Gastroesophageal sphincter (tissue), 4 donors: ENCODE results near the gene SERTAD2. TPM values are rescaled to one million over a fixed set of nuclear protein-coding genes. Genes with fewer than 3 reads are reported as not detected.

Source experiments
- ATAC-seq: fragments of 150-250 bp; one replicate; pipeline ENCODE4 v1.9.1; 2016; ENCODE audit warnings: mild to moderate bottlenecking, moderate library complexity
- H3K27ac ChIP-seq, 4 donors: fragments of 200-600 bp; sonication (generic) in 3 of 4; 1 replicate in 3 of 4; 2 replicates in 1 of 4; pipeline ENCODE4 v1.5.1; 2016 to 2019
- H3K27me3 ChIP-seq: fragments of 200-600 bp; sonication (generic); one replicate; pipeline ENCODE4 v1.5.1; 2019
- H3K36me3 ChIP-seq, 2 donors: fragments of 200-600 bp; sonication (generic); one replicate each; pipeline ENCODE4 v1.5.1; 2019; ENCODE audit warnings: control low read depth in 1 of 2
- H3K4me1 ChIP-seq, 3 donors: fragments of 200-600 bp; sonication (generic); 1 replicate in 2 of 3; 2 replicates in 1 of 3; pipeline ENCODE4 v1.5.1; 2016 to 2019; ENCODE audit warnings: control low read depth in 2 of 3
- H3K4me3 ChIP-seq, 2 donors: fragments of 200-600 bp; sonication (generic); one replicate each; pipeline ENCODE4 v1.5.1; 2019; ENCODE audit warnings: mild to moderate bottlenecking in 1 of 2, moderate library complexity in 1 of 2
- H3K9me3 ChIP-seq, 3 donors: fragments of 200-600 bp; sonication (generic); one replicate each; pipeline ENCODE4 v1.5.1; 2017 to 2019; ENCODE audit warnings: control low read depth in 2 of 3
- EP300 ChIP-seq: sonication (generic); formaldehyde crosslinking; IDR thresholded peaks from one replicate; pipeline ENCODE4 v1.6.1; 2017; ENCODE audit warnings: antibody characterized with exemption, mild to moderate bottlenecking
- POLR2A ChIP-seq, 2 donors: fragments of 450-650 bp; IDR thresholded peaks; one replicate each; pipeline ENCODE4 v1.6.1; 2017; ENCODE audit warnings: antibody characterized with exemption in 2 of 2, mild to moderate bottlenecking in 2 of 2, moderate library complexity in 1 of 2
- POLR2AphosphoS5 ChIP-seq: sonication (generic); formaldehyde crosslinking; IDR thresholded peaks from one replicate; pipeline ENCODE4 v1.6.1; 2017; ENCODE audit warnings: antibody characterized with exemption
- WGBS, 2 donors: methylation state at CpG; one replicate each; pipeline ENCODE4 v1.1.5; 2018; ENCODE audit warnings: low coverage in 1 of 2; 5-methylcytosine and 5-hydroxymethylcytosine counted together
- total RNA-seq, 4 donors: library from RNA; depleted of rRNA; stranded (reverse); fragments of >200 nt; gene quantifications; one replicate each; pipeline ENCODE4 v1.1.0, GENCODE V29; 2016
- TF ChIP-seq, protein P1 (sequence below), 4 experiments: fragments of 200-600 bp in 2 of 4; fragments of 450-650 bp in 2 of 4; sonication (generic) in 1 of 4; IDR thresholded peaks; one replicate each; pipeline ENCODE4 v1.5.1; 2017 to 2019; ENCODE audit warnings: antibody characterized with exemption in 4 of 4, mild to moderate bottlenecking in 2 of 4, moderate library complexity in 2 of 4

The SERTAD2 gene
- total RNA-seq, 4 donors from 2014 or later: 13.9 to 18.5 (median 15.6) TPM

DNA sequence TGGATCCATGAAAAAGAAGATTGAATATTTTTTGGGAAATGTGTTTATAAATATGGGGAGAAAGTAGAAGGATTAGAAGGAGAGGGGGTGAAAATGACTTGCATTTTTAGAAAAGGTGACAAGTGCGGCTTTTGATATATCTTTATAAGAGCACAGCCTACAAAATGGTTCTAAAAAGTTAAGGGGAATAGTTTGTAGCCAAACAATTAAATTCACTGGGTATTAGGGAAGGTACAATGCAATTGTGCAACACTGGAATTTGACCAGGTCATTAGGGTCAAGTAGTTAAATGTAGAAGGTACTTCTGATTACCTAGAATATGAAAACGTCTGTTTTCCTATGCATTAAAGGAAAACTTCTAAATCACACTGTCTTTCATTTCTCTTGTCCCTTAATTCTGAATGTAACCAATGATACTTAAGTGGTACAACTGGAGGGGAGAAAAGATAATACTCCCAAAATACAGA is 44.5 kb upstream of the SERTAD2 start:
- Histone ChIP-seq H3K4me3 (no peak overlapping the region), H3K36me3 (no peaks in the 10 kb centered on the region), H3K27me3 (no peaks in the 10 kb centered on the region), H3K9me3 (no peaks in the 10 kb centered on the region), H3K4me1 (peaks cover 0 to 10% (median 0%) of the 10 kb centered on the region in 3 donors), H3K27ac (no peak overlapping the region)
- WGBS, 2 donors: 75 to 79% methylated on average over 2 of the region's 2 CpGs
- TF ChIP-seq POLR2A (IDR thresholded peaks at IDR 0.05) (no peak), EP300 (no peak), POLR2AphosphoS5 (no peak)
- TF ChIP-seq, protein P1, sequence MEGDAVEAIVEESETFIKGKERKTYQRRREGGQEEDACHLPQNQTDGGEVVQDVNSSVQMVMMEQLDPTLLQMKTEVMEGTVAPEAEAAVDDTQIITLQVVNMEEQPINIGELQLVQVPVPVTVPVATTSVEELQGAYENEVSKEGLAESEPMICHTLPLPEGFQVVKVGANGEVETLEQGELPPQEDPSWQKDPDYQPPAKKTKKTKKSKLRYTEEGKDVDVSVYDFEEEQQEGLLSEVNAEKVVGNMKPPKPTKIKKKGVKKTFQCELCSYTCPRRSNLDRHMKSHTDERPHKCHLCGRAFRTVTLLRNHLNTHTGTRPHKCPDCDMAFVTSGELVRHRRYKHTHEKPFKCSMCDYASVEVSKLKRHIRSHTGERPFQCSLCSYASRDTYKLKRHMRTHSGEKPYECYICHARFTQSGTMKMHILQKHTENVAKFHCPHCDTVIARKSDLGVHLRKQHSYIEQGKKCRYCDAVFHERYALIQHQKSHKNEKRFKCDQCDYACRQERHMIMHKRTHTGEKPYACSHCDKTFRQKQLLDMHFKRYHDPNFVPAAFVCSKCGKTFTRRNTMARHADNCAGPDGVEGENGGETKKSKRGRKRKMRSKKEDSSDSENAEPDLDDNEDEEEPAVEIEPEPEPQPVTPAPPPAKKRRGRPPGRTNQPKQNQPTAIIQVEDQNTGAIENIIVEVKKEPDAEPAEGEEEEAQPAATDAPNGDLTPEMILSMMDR (IDR thresholded peaks at IDR 0.05): no peak
- no peak for ATAC-seq

DNA sequence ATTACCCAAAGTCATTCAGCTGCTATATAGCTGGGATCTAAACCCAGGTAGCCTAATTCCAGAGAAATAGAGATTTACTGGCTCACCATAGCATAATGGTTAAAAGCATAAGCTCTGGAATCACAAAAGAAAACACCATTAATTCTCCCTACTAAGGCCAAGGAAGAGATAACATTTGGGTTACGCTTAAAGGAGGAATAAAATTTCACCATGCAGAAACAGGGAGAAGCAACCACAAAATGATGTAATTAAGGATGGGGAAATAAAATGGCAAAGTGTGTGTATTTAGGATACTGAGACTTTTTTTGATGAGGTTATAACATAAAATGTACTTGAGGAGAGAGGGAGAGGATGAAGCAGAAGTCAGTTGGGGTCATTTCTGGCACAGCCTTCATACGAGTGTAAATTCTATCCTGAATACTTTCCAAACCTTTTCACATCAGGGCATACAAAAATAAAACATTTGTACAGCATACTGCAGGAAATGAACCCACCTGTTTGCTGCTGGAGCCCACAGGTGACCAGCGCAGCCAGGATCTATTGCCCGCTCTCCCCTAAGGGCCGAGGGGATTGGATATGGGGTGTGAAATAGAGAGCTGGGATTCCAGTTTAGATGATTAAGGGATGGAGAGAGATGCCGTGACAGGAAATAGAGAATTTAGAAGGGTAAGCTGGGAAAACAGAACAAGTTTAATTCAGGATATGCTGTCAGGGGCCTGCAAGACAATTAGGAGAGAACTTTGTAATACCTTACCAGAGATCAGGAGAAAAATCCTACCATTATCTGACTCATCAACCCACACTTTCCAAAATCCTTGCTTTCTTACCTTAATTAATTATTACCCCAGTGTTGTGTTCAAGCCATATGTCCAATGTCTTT is 43.8 kb upstream of the SERTAD2 start:
- TF ChIP-seq, protein P1 (IDR thresholded peaks at IDR 0.05): no peak
- TF ChIP-seq POLR2A (IDR thresholded peaks at IDR 0.05) (no peak), EP300 (no peak), POLR2AphosphoS5 (no peak)
- Histone ChIP-seq H3K36me3 (no peaks in the 10 kb centered on the region), H3K4me1 (peaks cover 0 to 10% (median 0%) of the 10 kb centered on the region in 3 donors), H3K4me3 (no peak overlapping the region), H3K9me3 (no peaks in the 10 kb centered on the region), H3K27ac (no peak overlapping the region), H3K27me3 (no peaks in the 10 kb centered on the region)
- no peak for ATAC-seq
- WGBS, 2 donors: 86 to 92% methylated on average over 3 to 6 of the region's 6 CpGs

DNA sequence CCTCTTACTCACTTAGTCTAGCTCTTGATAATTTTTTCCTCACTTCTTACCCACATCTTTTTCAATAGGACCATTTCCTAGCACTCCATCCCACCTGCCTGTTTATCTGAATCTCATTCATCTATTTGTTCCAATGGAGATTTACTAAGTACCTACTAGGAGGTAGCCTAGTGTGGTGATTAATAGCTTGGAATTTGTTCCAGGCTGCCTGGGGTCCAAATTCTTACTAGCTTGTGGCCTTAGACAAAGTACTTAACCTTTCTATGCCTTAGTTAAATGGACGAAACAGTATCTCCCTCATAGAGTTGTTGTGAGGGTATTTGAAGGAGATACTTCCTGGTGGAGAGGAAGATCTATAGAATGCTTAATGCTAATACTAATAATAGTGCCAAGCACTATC is 42.9 kb upstream of the SERTAD2 start:
- WGBS, 2 donors: 89 to 100% methylated on average over 1 of the region's 1 CpG

DNA sequence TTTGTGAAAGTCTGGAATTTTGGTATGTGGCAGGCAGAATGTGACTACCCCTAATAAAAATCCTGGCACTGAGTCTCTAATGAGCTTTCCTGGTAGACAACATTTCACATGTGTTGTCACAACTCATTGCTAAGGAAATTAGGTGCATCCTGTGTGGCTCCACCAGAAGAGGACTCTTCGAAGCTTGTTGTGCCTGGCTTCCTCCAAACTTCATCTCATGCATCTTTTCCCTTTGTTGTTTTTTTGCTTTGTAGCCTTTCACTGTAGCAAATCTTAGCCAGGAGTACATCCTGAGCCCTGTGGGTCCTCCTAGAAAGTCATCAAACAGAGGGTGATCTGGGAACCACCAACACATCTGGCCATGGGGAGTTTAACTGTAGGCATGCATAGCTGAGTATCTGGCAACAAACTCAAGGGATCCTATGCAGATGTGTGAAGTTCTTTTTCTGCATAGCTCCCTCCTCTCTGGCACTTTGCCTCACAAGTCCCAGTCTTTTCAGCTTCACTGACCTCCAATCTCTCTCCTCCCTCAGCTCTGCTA is 42.1 kb upstream of the SERTAD2 start:
- ATAC-seq: no peak
- TF ChIP-seq POLR2A (IDR thresholded peaks at IDR 0.05): no peak
- no peak for TF ChIP-seq EP300
- no peak for TF ChIP-seq POLR2AphosphoS5
- TF ChIP-seq, protein P1 (IDR thresholded peaks at IDR 0.05): no peak
- 63 to 100% methylated on average over 1 of the region's 1 CpG for WGBS, 2 donors

More for the DNA sequence above, 42.9 kb upstream of the SERTAD2 start:
- Histone ChIP-seq H3K27ac (no peak overlapping the region), H3K9me3 (no peaks in the 10 kb centered on the region), H3K4me3 (no peak overlapping the region), H3K36me3 (no peaks in the 10 kb centered on the region), H3K27me3 (no peaks in the 10 kb centered on the region), H3K4me1 (peaks cover 0 to 10% (median 0%) of the 10 kb centered on the region in 3 donors)
- TF ChIP-seq POLR2A (IDR thresholded peaks at IDR 0.05): no peak
- TF ChIP-seq POLR2AphosphoS5: no peak
- TF ChIP-seq, protein P1 (IDR thresholded peaks at IDR 0.05): no peak
- TF ChIP-seq EP300: no peak
- no peak for ATAC-seq

More for the DNA sequence above, 42.1 kb upstream of the SERTAD2 start:
- no peak overlapping the region for H3K27ac ChIP-seq
- H3K4me1 ChIP-seq: peaks cover 0 to 10% (median 0%) of the 10 kb centered on the region in 3 donors
- H3K36me3 ChIP-seq: no peaks in the 10 kb centered on the region
- H3K4me3 ChIP-seq: no peak overlapping the region
- no peaks in the 10 kb centered on the region for H3K27me3 ChIP-seq
- no peaks in the 10 kb centered on the region for H3K9me3 ChIP-seq
